HEK293 (cell line): ENCODE measurements around the gene LCN6.
A peak's percentile ranks its signal among the peaks of the same experiment; 100 is the strongest.
"Not testable (repeated sequence)": the region's sequence is repeated elsewhere in the genome, so short reads cannot be mapped to it uniquely, and the experiment has no call there.

Experiments
- TCF7L2 ChIP-seq: IDR thresholded peaks from 2 replicates; pipeline ENCODE4 v1.6.1; 2011; ENCODE audit warnings: low read depth, mild to moderate bottlenecking, inconsistent platforms, low read length, moderate library complexity, borderline replicate concordance
- ZNF114 ChIP-seq: fragments of 450-650 bp; formaldehyde crosslinking; IDR thresholded peaks from 2 replicates; pipeline ENCODE4 v1.5.0; 2017; ENCODE audit warnings: missing biosample characterization, missing genetic modification characterization
- ZNF132 ChIP-seq: fragments of 450-650 bp; formaldehyde crosslinking; IDR thresholded peaks from 2 replicates; pipeline ENCODE4 v1.5.1; 2017; ENCODE audit warnings: missing biosample characterization, missing genetic modification characterization, borderline replicate concordance
- ZNF138 ChIP-seq: fragments of 450-650 bp; formaldehyde crosslinking; IDR thresholded peaks from 2 replicates; pipeline ENCODE4 v1.5.1; 2016; ENCODE audit warnings: missing biosample characterization, missing genetic modification characterization, borderline replicate concordance
- ZNF654 ChIP-seq: fragments of 450-650 bp; formaldehyde crosslinking; IDR thresholded peaks from 2 replicates; pipeline ENCODE4 v1.5.1; 2016; ENCODE audit warnings: low read depth, missing biosample characterization, missing genetic modification characterization
- ZNF658 ChIP-seq: fragments of 450-650 bp; formaldehyde crosslinking; IDR thresholded peaks from 2 replicates; pipeline ENCODE4; 2016; ENCODE audit warnings: missing biosample characterization, missing genetic modification characterization
- TF ChIP-seq, protein P1 (sequence below): sonication (generic); formaldehyde crosslinking; IDR thresholded peaks from 2 replicates; pipeline ENCODE4 v1.8.1; 2022; ENCODE audit warnings: mild to moderate bottlenecking, moderate library complexity, missing genetic modification reagents
- TF ChIP-seq, protein P2 (sequence below): fragments of 450-650 bp; IDR thresholded peaks from 2 replicates; pipeline ENCODE4 v1.5.1; 2018; ENCODE audit warnings: missing biosample characterization, missing genetic modification characterization
- TF ChIP-seq, protein P3 (sequence below): fragments of 450-650 bp; formaldehyde crosslinking; IDR thresholded peaks from 2 replicates; pipeline ENCODE4 v1.5.1; 2016; ENCODE audit warnings: missing biosample characterization, missing genetic modification characterization
- TF ChIP-seq, protein P4 (sequence below): fragments of 450-650 bp; formaldehyde crosslinking; IDR thresholded peaks from 2 replicates; pipeline ENCODE4 v1.5.1; 2016; ENCODE audit warnings: missing biosample characterization, missing genetic modification characterization
- TF ChIP-seq, protein P5 (sequence below): fragments of 450-650 bp; formaldehyde crosslinking; IDR thresholded peaks from 2 replicates; pipeline ENCODE4 v1.5.1; 2016; ENCODE audit warnings: missing biosample characterization, missing genetic modification characterization
- TF ChIP-seq, protein P6 (sequence below): fragments of 450-650 bp; formaldehyde crosslinking; IDR thresholded peaks from 2 replicates; pipeline ENCODE4 v1.5.1; 2016; ENCODE audit warnings: missing biosample characterization, missing genetic modification characterization
- TF ChIP-seq, protein P7 (sequence below): fragments of 450-650 bp; formaldehyde crosslinking; IDR thresholded peaks from 2 replicates; pipeline ENCODE4 v1.5.1; 2016; ENCODE audit warnings: missing biosample characterization, missing genetic modification characterization

DNA sequence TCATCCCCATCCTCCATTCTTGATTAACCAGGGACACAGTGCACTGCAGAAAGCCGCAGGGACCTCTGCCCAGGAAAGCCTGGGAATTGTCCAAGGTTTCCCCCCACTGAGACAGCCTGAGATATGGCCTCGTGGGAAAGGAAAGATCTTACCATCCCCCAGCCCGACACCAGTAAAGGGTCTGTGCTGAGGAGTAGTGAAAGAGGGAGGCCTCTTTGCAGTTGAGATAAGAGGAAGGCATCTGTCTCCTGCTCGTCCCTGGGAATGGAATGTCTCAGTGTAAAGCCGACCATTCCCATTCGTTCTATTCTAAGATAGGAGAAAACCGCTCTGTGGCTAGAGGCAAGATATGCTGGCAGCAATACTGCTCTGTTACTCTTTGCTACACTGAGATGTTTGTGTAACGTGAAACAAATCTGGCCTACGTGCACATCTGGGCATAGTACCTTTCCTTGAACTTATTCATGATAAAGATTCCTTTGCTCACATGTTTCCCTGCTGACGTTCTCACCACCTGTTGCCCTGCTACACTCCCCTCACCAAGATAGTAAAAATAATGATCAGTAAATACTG lies 48.5 kb upstream of the LCN6 start:
- TF ChIP-seq, protein P1, sequence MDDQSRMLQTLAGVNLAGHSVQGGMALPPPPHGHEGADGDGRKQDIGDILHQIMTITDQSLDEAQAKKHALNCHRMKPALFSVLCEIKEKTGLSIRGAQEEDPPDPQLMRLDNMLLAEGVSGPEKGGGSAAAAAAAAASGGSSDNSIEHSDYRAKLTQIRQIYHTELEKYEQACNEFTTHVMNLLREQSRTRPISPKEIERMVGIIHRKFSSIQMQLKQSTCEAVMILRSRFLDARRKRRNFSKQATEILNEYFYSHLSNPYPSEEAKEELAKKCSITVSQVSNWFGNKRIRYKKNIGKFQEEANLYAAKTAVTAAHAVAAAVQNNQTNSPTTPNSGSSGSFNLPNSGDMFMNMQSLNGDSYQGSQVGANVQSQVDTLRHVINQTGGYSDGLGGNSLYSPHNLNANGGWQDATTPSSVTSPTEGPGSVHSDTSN (CRISPR knock-in tag) = not testable (repeated sequence)
- TF ChIP-seq ZNF132 (tag by site-specific recombination); TCF7L2; ZNF654; ZNF138; ZNF114; ZNF658 (tag by site-specific recombination): not testable (repeated sequence)
- TF ChIP-seq, protein P2, sequence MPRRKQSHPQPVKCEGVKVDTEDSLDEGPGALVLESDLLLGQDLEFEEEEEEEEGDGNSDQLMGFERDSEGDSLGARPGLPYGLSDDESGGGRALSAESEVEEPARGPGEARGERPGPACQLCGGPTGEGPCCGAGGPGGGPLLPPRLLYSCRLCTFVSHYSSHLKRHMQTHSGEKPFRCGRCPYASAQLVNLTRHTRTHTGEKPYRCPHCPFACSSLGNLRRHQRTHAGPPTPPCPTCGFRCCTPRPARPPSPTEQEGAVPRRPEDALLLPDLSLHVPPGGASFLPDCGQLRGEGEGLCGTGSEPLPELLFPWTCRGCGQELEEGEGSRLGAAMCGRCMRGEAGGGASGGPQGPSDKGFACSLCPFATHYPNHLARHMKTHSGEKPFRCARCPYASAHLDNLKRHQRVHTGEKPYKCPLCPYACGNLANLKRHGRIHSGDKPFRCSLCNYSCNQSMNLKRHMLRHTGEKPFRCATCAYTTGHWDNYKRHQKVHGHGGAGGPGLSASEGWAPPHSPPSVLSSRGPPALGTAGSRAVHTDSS (tag by site-specific recombination) = not testable (repeated sequence)
- TF ChIP-seq, protein P3, sequence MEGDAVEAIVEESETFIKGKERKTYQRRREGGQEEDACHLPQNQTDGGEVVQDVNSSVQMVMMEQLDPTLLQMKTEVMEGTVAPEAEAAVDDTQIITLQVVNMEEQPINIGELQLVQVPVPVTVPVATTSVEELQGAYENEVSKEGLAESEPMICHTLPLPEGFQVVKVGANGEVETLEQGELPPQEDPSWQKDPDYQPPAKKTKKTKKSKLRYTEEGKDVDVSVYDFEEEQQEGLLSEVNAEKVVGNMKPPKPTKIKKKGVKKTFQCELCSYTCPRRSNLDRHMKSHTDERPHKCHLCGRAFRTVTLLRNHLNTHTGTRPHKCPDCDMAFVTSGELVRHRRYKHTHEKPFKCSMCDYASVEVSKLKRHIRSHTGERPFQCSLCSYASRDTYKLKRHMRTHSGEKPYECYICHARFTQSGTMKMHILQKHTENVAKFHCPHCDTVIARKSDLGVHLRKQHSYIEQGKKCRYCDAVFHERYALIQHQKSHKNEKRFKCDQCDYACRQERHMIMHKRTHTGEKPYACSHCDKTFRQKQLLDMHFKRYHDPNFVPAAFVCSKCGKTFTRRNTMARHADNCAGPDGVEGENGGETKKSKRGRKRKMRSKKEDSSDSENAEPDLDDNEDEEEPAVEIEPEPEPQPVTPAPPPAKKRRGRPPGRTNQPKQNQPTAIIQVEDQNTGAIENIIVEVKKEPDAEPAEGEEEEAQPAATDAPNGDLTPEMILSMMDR (tag by site-specific recombination) = not testable (repeated sequence)
- TF ChIP-seq, protein P4, sequence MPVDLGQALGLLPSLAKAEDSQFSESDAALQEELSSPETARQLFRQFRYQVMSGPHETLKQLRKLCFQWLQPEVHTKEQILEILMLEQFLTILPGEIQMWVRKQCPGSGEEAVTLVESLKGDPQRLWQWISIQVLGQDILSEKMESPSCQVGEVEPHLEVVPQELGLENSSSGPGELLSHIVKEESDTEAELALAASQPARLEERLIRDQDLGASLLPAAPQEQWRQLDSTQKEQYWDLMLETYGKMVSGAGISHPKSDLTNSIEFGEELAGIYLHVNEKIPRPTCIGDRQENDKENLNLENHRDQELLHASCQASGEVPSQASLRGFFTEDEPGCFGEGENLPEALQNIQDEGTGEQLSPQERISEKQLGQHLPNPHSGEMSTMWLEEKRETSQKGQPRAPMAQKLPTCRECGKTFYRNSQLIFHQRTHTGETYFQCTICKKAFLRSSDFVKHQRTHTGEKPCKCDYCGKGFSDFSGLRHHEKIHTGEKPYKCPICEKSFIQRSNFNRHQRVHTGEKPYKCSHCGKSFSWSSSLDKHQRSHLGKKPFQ = not testable (repeated sequence)
- TF ChIP-seq, protein P5, sequence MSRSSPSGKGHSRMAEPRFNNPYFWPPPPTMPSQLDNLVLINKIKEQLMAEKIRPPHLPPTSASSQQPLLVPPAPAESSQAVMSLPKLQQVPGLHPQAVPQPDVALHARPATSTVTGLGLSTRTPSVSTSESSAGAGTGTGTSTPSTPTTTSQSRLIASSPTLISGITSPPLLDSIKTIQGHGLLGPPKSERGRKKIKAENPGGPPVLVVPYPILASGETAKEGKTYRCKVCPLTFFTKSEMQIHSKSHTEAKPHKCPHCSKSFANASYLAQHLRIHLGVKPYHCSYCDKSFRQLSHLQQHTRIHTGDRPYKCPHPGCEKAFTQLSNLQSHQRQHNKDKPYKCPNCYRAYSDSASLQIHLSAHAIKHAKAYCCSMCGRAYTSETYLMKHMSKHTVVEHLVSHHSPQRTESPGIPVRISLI (tag by site-specific recombination) = not testable (repeated sequence)
- TF ChIP-seq, protein P6, sequence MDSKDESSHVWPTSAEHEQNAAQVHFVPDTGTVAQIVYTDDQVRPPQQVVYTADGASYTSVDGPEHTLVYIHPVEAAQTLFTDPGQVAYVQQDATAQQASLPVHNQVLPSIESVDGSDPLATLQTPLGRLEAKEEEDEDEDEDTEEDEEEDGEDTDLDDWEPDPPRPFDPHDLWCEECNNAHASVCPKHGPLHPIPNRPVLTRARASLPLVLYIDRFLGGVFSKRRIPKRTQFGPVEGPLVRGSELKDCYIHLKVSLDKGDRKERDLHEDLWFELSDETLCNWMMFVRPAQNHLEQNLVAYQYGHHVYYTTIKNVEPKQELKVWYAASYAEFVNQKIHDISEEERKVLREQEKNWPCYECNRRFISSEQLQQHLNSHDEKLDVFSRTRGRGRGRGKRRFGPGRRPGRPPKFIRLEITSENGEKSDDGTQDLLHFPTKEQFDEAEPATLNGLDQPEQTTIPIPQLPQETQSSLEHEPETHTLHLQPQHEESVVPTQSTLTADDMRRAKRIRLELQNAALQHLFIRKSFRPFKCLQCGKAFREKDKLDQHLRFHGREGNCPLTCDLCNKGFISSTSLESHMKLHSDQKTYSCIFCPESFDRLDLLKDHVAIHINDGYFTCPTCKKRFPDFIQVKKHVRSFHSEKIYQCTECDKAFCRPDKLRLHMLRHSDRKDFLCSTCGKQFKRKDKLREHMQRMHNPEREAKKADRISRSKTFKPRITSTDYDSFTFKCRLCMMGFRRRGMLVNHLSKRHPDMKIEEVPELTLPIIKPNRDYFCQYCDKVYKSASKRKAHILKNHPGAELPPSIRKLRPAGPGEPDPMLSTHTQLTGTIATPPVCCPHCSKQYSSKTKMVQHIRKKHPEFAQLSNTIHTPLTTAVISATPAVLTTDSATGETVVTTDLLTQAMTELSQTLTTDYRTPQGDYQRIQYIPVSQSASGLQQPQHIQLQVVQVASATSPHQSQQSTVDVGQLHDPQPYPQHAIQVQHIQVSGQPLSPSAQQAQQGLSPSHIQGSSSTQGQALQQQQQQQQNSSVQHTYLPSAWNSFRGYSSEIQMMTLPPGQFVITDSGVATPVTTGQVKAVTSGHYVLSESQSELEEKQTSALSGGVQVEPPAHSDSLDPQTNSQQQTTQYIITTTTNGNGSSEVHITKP (tag by site-specific recombination) = peak; percentile 67
- TF ChIP-seq, protein P7, sequence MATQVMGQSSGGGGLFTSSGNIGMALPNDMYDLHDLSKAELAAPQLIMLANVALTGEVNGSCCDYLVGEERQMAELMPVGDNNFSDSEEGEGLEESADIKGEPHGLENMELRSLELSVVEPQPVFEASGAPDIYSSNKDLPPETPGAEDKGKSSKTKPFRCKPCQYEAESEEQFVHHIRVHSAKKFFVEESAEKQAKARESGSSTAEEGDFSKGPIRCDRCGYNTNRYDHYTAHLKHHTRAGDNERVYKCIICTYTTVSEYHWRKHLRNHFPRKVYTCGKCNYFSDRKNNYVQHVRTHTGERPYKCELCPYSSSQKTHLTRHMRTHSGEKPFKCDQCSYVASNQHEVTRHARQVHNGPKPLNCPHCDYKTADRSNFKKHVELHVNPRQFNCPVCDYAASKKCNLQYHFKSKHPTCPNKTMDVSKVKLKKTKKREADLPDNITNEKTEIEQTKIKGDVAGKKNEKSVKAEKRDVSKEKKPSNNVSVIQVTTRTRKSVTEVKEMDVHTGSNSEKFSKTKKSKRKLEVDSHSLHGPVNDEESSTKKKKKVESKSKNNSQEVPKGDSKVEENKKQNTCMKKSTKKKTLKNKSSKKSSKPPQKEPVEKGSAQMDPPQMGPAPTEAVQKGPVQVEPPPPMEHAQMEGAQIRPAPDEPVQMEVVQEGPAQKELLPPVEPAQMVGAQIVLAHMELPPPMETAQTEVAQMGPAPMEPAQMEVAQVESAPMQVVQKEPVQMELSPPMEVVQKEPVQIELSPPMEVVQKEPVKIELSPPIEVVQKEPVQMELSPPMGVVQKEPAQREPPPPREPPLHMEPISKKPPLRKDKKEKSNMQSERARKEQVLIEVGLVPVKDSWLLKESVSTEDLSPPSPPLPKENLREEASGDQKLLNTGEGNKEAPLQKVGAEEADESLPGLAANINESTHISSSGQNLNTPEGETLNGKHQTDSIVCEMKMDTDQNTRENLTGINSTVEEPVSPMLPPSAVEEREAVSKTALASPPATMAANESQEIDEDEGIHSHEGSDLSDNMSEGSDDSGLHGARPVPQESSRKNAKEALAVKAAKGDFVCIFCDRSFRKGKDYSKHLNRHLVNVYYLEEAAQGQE (tag by site-specific recombination) = not testable (repeated sequence)
